ENCODE data around the gene ANAPC16. TPM values are rescaled to one million over a fixed set of nuclear protein-coding genes. Genes with fewer than 3 reads are reported as not detected.

Gene ANAPC16
- total and polyA plus RNA-seq, 2 of the 4 experiments (the other 2 are of a cell fraction) = 25.2 to 26.3 TPM

DNA sequence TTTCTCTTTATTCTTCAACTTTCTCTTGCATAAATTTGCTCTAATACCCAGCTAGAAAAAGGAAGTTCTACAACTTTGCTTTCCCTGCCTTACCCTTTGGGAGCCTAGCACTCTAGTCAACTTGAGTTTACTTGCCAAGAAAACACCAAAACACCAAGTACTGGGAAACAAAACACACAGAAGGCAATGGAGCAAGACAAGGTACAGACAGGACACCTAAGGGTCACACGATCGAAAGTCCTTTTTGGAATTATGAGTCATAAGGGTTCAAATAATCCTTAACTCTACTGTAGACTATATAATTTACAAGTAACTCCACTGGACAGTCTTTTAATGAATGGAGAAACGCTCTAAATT, 42.6 kb upstream of the ANAPC16 start:
- Histone ChIP-seq H3K27me3 (ENCODE audit: control insufficient read depth, insufficient read depth, low read length) (no peaks in the 10 kb centered on the region), H3K18ac (ENCODE audit: low read depth, low read length) (peak overlapping the region; percentile 9; the same call in 1 of the 2 replicates), H3K56ac (ENCODE audit: extremely low read depth, insufficient read depth, low read length) (no peak overlapping the region), H3K27ac (ENCODE audit: insufficient read depth, low read length) (no peak overlapping the region), H4K20me1 (ENCODE audit: insufficient read depth, low read length) (no peaks in the 10 kb centered on the region), H2BK15ac (ENCODE audit: low read depth, low read length) (peak overlapping the region; percentile 69; the same call in 1 of the 3 replicates), H2BK5ac (ENCODE audit: low read depth, low read length, poor library complexity, severe bottlenecking) (no peak overlapping the region), H3K23ac (ENCODE audit: low read depth, low read length) (no peak overlapping the region), H4K8ac (ENCODE audit: low read depth in 2 of 2, low read length in 2 of 2) (no peak overlapping the region), H3K4me3 (ENCODE audit: insufficient read depth, low read depth, low read length) (no peak overlapping the region), H3K9me1 (ENCODE audit: insufficient read depth, low read length) (peaks cover 3% of the 10 kb centered on the region), H3K36me3 (ENCODE audit: control insufficient read depth, insufficient read depth, low read length) (no peaks in the 10 kb centered on the region; the same call in 1 of the 2 replicates), H3K9ac (ENCODE audit: low read depth, low read length) (no peak overlapping the region), H4K5ac (ENCODE audit: low read depth, low read length) (no peak overlapping the region), H3K4me1 (ENCODE audit: control insufficient read depth, insufficient read depth, low read length) (peaks cover 9% of the 10 kb centered on the region), H3K4me2 (ENCODE audit: low read depth, low read length) (no peak overlapping the region), H2AFZ (replicated peaks; ENCODE audit: low read length, poor library complexity) (no peak overlapping the region), H3K9me3 (ENCODE audit: control insufficient read depth, insufficient read depth, low read length) (no peaks in the 10 kb centered on the region), H3K79me1 (ENCODE audit: low read depth in 1 of 2, low read length in 2 of 2) (peaks cover 0 to 2% of the 10 kb centered on the region in 2 experiments; a peak in 1 of 4 replicates), H3K4ac (ENCODE audit: low read depth, low read length) (no peak overlapping the region), H3K14ac (replicated peaks; ENCODE audit: low read depth, low read length) (no peak overlapping the region), H2AK5ac (ENCODE audit: low read depth, low read length) (peak overlapping the region; percentile 41; the same call in 1 of the 2 replicates), H2AK9ac (replicated peaks; ENCODE audit: low read depth, low read length, poor library complexity) (no peak overlapping the region), H4K91ac (ENCODE audit: insufficient read depth, low read depth, low read length) (no peak overlapping the region), H2BK120ac (ENCODE audit: low read depth, low read length) (peak overlapping the region; percentile 38), H2BK20ac (ENCODE audit: low read depth, low read length) (no peak overlapping the region)
- in situ Hi-C loops (cut with MboI; ENCODE audit: low sequenced_read_pairs) (no loop called here), intact Hi-C loops (cut with micrococcal nuclease) (loop anchor here (5.0 kb wide), 1 partner anchor 66 kb away; no protein-coding TSS in a partner anchor), dilution Hi-C loops (cut with HindIII; ENCODE audit: low sequenced_read_pairs, unreplicated experiment) (no loop called here)
- ATAC-seq (ENCODE audit: low read depth) (no peak), DNase-seq (no peak)
- TF ChIP-seq MXI1 (IDR thresholded peaks at IDR 0.05; ENCODE audit: borderline replicate concordance, low read depth, low read length) = no peak
- no peak for TF ChIP-seq SMC3 (IDR thresholded peaks at IDR 0.05; ENCODE audit: low read depth, low read length)
- TF ChIP-seq, protein P1, sequence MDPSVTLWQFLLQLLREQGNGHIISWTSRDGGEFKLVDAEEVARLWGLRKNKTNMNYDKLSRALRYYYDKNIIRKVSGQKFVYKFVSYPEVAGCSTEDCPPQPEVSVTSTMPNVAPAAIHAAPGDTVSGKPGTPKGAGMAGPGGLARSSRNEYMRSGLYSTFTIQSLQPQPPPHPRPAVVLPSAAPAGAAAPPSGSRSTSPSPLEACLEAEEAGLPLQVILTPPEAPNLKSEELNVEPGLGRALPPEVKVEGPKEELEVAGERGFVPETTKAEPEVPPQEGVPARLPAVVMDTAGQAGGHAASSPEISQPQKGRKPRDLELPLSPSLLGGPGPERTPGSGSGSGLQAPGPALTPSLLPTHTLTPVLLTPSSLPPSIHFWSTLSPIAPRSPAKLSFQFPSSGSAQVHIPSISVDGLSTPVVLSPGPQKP (IDR thresholded peaks at IDR 0.05; ENCODE audit: borderline replicate concordance, low read depth, low read length) = no peak
- TF ChIP-seq CHD1 (IDR thresholded peaks at IDR 0.05; ENCODE audit: low read depth, low read length) = no peak
- TF ChIP-seq NFE2L2 (IDR thresholded peaks at IDR 0.05; ENCODE audit: low read depth, low read length) = no peak
- TF ChIP-seq FOS (IDR thresholded peaks at IDR 0.05; ENCODE audit: low read depth, low read length) = no peak
- TF ChIP-seq RFX5 (IDR thresholded peaks at IDR 0.05; ENCODE audit: low read depth, low read length) = no peak
- TF ChIP-seq, protein P2, sequence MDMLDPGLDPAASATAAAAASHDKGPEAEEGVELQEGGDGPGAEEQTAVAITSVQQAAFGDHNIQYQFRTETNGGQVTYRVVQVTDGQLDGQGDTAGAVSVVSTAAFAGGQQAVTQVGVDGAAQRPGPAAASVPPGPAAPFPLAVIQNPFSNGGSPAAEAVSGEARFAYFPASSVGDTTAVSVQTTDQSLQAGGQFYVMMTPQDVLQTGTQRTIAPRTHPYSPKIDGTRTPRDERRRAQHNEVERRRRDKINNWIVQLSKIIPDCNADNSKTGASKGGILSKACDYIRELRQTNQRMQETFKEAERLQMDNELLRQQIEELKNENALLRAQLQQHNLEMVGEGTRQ (IDR thresholded peaks at IDR 0.05; ENCODE audit: low read depth, low read length) = no peak
- TF ChIP-seq, protein P3, sequence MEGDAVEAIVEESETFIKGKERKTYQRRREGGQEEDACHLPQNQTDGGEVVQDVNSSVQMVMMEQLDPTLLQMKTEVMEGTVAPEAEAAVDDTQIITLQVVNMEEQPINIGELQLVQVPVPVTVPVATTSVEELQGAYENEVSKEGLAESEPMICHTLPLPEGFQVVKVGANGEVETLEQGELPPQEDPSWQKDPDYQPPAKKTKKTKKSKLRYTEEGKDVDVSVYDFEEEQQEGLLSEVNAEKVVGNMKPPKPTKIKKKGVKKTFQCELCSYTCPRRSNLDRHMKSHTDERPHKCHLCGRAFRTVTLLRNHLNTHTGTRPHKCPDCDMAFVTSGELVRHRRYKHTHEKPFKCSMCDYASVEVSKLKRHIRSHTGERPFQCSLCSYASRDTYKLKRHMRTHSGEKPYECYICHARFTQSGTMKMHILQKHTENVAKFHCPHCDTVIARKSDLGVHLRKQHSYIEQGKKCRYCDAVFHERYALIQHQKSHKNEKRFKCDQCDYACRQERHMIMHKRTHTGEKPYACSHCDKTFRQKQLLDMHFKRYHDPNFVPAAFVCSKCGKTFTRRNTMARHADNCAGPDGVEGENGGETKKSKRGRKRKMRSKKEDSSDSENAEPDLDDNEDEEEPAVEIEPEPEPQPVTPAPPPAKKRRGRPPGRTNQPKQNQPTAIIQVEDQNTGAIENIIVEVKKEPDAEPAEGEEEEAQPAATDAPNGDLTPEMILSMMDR (conservative IDR thresholded peaks at IDR 0.05; ENCODE audit: low read depth, low read length) = no peak
- TF ChIP-seq MAZ (IDR thresholded peaks at IDR 0.05; ENCODE audit: borderline replicate concordance, low read depth, low read length) = no peak
- TF ChIP-seq POLR2A (IDR thresholded peaks at IDR 0.05; ENCODE audit: low read depth, low read length) = no peak
- TF ChIP-seq CEBPB (IDR thresholded peaks at IDR 0.05; ENCODE audit: low read depth, low read length) = no peak
- no peak for TF ChIP-seq RAD21 (IDR thresholded peaks at IDR 0.05; ENCODE audit: low read length)
- no peak for TF ChIP-seq BHLHE40 (IDR thresholded peaks at IDR 0.05; ENCODE audit: low read depth, low read length)
- TF ChIP-seq RCOR1 (IDR thresholded peaks at IDR 0.05; ENCODE audit: insufficient replicate concordance, low read length) = no peak
- TF ChIP-seq MAFK (IDR thresholded peaks at IDR 0.05; ENCODE audit: low read depth, low read length) = no peak
- POLR2A ChIA-PET (ENCODE audit: unreplicated experiment) = no interaction called here
- no TSS peak for BruUV-seq (replicated peaks)
- WGBS, 2 experiments (ENCODE audit: extremely low coverage in 2 of 2, insufficient read length in 1 of 2) = no CpG with 5 or more reads among the region's 3 CpGs
- CTCF ChIA-PET = no interaction called here
